Testis (tissue), 3 donors: Measurements from ENCODE around the gene ARHGEF16. TPM values are rescaled to one million over a fixed set of nuclear protein-coding genes. Genes with fewer than 3 reads are reported as not detected.

Source experiments
- DNase-seq: peaks from one replicate; pipeline ENCODE4 v3.0.0-alpha.2; 2019
- H3K27ac ChIP-seq, 2 donors: fragments of 200-600 bp; sonication (generic); one replicate each; pipeline ENCODE4 v1.5.1; 2019
- H3K27me3 ChIP-seq: fragments of 200-600 bp; sonication (generic); one replicate; pipeline ENCODE4 v1.5.1; 2019
- H3K36me3 ChIP-seq: fragments of 200-600 bp; sonication (generic); one replicate; pipeline ENCODE4 v1.5.1; 2017; ENCODE audit warnings: low read depth; ENCODE audit errors: missing control alignments
- H3K4me1 ChIP-seq: fragments of 200-600 bp; sonication (generic); one replicate; pipeline ENCODE4 v1.5.1; 2019
- H3K4me3 ChIP-seq, 2 donors: fragments of 200-600 bp; sonication (generic); one replicate each; pipeline ENCODE4 v1.5.1; 2017 to 2019
- H3K9me3 ChIP-seq: fragments of 200-600 bp; sonication (generic); one replicate; pipeline ENCODE4 v1.5.1; 2017
- CTCF ChIP-seq, 3 experiments: fragments of 450-650 bp in 2 of 3; fragments of 200-600 bp in 1 of 3; sonication (generic) in 1 of 3; IDR thresholded peaks; one replicate each; pipeline ENCODE4 v1.5.1; 2016 to 2019; ENCODE audit warnings: antibody characterized with exemption in 3 of 3, mild to moderate bottlenecking in 2 of 3, moderate library complexity in 1 of 3
- POLR2A ChIP-seq: fragments of 450-650 bp; IDR thresholded peaks from one replicate; pipeline ENCODE4 v1.6.1; 2017; ENCODE audit warnings: antibody characterized with exemption, mild to moderate bottlenecking, moderate library complexity
- WGBS, 2 donors: methylation state at CpG; one replicate each; pipeline ENCODE4 v1.1.5; 2018; 5-methylcytosine and 5-hydroxymethylcytosine counted together
- intact Hi-C: fragments of 100-400 bp; cut with DNase I; formaldehyde crosslinking; loops from one replicate; pipeline ENCODE4 v1.15.1; 2023; ENCODE audit warnings: low total_unique reads
- polyA plus RNA-seq: library from polyadenylated mRNA; stranded (reverse); fragments of 350-450 nt; fragmentation: Illumina TruSeq; extraction: RNeasy Lipid Tissue Mini Kit (QIAGEN cat#74804); gene quantifications from one replicate; pipeline ENCODE4 v1.2.3, GENCODE V29; 2014; ENCODE audit warnings: low read depth, low replicate concordance; ENCODE audit not compliant: insufficient read depth
- total RNA-seq, 2 donors: library from RNA; depleted of rRNA; stranded (reverse); fragments of >200 nt; gene quantifications; one replicate each; pipeline ENCODE4 v1.2.3, GENCODE V29; 2016

The ARHGEF16 gene
- total and polyA plus RNA-seq, 3 donors from 2014 or later: 5.7 to 25.7 (median 17.1) TPM

GRCh38 chr1:3481046-3481445 is 26.6 kb downstream of the ARHGEF16 start:
- H3K4me3 ChIP-seq: no peak overlapping the region
- H3K4me1 ChIP-seq: peaks cover 8% of the 10 kb centered on the region
- intact Hi-C loops: no loop called here
- no peak overlapping the region for H3K27ac ChIP-seq
- H3K27me3 ChIP-seq: no peaks in the 10 kb centered on the region
- no peaks in the 10 kb centered on the region for H3K36me3 ChIP-seq
- no peaks in the 10 kb centered on the region for H3K9me3 ChIP-seq
- 80 to 86% methylated on average over 15 of the region's 15 CpGs for WGBS, 2 donors
- TF ChIP-seq CTCF (IDR thresholded peaks at IDR 0.05): no peak
- no peak for TF ChIP-seq POLR2A
- DNase-seq: no peak

- no peak overlapping the region for H3K27ac ChIP-seq
- intact Hi-C loops: no loop called here
- peaks cover 8% of the 10 kb centered on the region for H3K4me1 ChIP-seq
- no peaks in the 10 kb centered on the region for H3K9me3 ChIP-seq
- WGBS, 2 donors: 59 to 73% methylated on average over 2 to 20 of the region's 20 CpGs
- H3K27me3 ChIP-seq: no peaks in the 10 kb centered on the region
- TF ChIP-seq POLR2A (no peak), CTCF (IDR thresholded peaks at IDR 0.05) (no peak)
- DNase-seq: peak; percentile 46
- H3K4me3 ChIP-seq: no peak overlapping the region
- H3K36me3 ChIP-seq: no peaks in the 10 kb centered on the region
These were observed 27.4 kb downstream of the ARHGEF16 start for GRCh38 chr1:3481836-3482375.

- H3K27ac ChIP-seq: no peak overlapping the region
- intact Hi-C loops: no loop called here
- H3K36me3 ChIP-seq: no peaks in the 10 kb centered on the region
- no peaks in the 10 kb centered on the region for H3K9me3 ChIP-seq
- H3K27me3 ChIP-seq: no peaks in the 10 kb centered on the region
- H3K4me1 ChIP-seq: peaks cover 8% of the 10 kb centered on the region
- no peak for TF ChIP-seq CTCF (IDR thresholded peaks at IDR 0.05)
- no peak for TF ChIP-seq POLR2A
- H3K4me3 ChIP-seq: no peak overlapping the region
- no peak for DNase-seq
- WGBS, 2 donors: 60 to 76% methylated on average over 1 to 18 of the region's 18 CpGs
These were observed 27.9 kb downstream of the ARHGEF16 start for GRCh38 chr1:3482378-3482849.

- WGBS, 2 donors: 55 to 82% methylated on average over 3 to 14 of the region's 14 CpGs
- Histone ChIP-seq H3K36me3 (no peaks in the 10 kb centered on the region), H3K4me1 (peaks cover 8% of the 10 kb centered on the region), H3K9me3 (no peaks in the 10 kb centered on the region), H3K4me3 (no peak overlapping the region), H3K27ac (no peak overlapping the region), H3K27me3 (no peaks in the 10 kb centered on the region)
- TF ChIP-seq POLR2A (no peak), CTCF (IDR thresholded peaks at IDR 0.05) (no peak)
- intact Hi-C loops: no loop called here
- no peak for DNase-seq
These were observed 28.9 kb downstream of the ARHGEF16 start for GRCh38 chr1:3483380-3483779.

- WGBS, 2 donors: 53 to 76% methylated on average over 20 to 31 of the region's 31 CpGs
- peak; percentile 64 to 91 (median 80) for TF ChIP-seq CTCF (IDR thresholded peaks at IDR 0.05)
- TF ChIP-seq POLR2A: no peak
- Histone ChIP-seq H3K4me1 (peaks cover 8% of the 10 kb centered on the region), H3K36me3 (no peaks in the 10 kb centered on the region), H3K4me3 (no peak overlapping the region), H3K27me3 (no peaks in the 10 kb centered on the region), H3K27ac (no peak overlapping the region), H3K9me3 (no peaks in the 10 kb centered on the region)
- DNase-seq: peak; percentile 58
- intact Hi-C loops: no loop called here
These were observed 29.5 kb downstream of the ARHGEF16 start for GRCh38 chr1:3483801-3484444.
